BJ (cell line): ENCODE data around the gene GPBP1. TPM values are rescaled to one million over a fixed set of nuclear protein-coding genes. Genes with fewer than 3 reads are reported as not detected.

ENCODE experiments used
- CTCF ChIA-PET: fragments of 350-600 bp; formaldehyde crosslinking; extraction: SDS; loops from one replicate; lab custom pipeline; 2021; ENCODE audit warnings: antibody characterized with exemption, inconsistent platforms; lab: Yijun Ruan, JAX
- POLR2A ChIA-PET: fragments of 300-600 bp; sonication (Branson Sonifier 250); formaldehyde crosslinking; extraction: SDS; loops from one replicate; lab custom pipeline; 2021; ENCODE audit warnings: antibody characterized with exemption; lab: Charles Lee
- DNase-seq: peaks from one replicate; pipeline ENCODE4 v3.0.0-alpha.2; 2011; ENCODE audit warnings: low read depth
- H3K27me3 ChIP-seq: 2 replicates; pipeline ENCODE4 v1.6.0; 2011; ENCODE audit warnings: low read length; ENCODE audit not compliant: control insufficient read depth, insufficient read depth
- H3K36me3 ChIP-seq: 2 replicates; pipeline ENCODE4 v1.5.1; 2011; ENCODE audit warnings: low read length; ENCODE audit not compliant: control insufficient read depth, insufficient read depth
- H3K4me3 ChIP-seq: 2 replicates; pipeline ENCODE4 v1.5.1; 2011; ENCODE audit warnings: low read depth, mild to moderate bottlenecking, control low read depth, low read length
- polyA plus RNA-seq: library from polyadenylated mRNA; depleted of rRNA; stranded (reverse); fragments of >200 nt; gene quantifications from 2 replicates; pipeline ENCODE4 v1.2.3, GENCODE V29; 2011
- TF ChIP-seq, protein P1 (sequence below): IDR thresholded peaks from 2 replicates; pipeline ENCODE4 v1.5.1; 2011; ENCODE audit warnings: low read depth, mild to moderate bottlenecking, control low read depth, inconsistent platforms, low read length, moderate library complexity; ENCODE audit not compliant: insufficient read depth

Gene GPBP1
- polyA plus RNA-seq, 1 experiment: 13.1 TPM

DNA sequence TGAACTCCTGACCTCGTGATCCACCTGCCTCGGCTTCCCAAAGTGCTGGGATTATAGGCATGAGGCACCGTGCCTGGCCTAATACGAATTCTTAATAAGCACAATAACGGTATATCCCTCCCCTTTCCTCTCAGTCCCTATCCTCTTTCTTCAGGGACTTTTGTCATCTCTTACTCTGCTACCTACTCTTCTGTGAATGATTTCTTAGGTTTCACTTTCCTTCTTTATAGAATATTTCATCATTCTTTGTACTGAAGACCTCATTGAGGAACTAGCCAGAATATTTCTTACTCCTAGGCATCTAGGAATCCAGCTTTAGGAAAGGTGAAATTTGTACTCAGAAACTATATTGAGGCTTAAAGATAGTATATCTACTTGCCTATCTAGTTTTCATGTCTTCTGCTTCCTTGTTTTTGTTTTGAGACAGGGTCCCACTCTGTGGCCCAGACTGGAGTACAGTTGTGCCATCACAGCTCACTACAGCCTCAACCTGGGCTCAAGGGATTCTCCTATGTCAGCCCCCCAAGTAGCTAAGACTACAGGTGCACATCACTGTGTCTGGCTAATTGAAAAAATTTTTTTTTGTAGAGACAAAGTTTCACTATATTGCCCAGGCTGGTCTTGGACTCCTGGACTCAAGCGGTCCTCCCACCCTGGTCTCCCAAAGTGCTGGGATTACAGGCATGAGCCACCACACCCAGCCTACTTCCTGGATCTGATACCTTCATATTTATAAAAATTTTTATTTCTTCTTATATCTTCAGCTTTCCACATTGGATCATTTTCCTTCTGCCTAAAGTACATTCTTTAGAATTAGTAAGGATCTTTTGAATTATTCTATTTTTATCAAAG, 69.7 kb downstream of the GPBP1 start:
- Histone ChIP-seq H3K36me3 (peaks cover 2% of the 10 kb centered on the region; the same call in 1 of the 2 replicates), H3K27me3 (no peaks in the 10 kb centered on the region), H3K4me3 (no peak overlapping the region)
- DNase-seq: no peak
- CTCF ChIA-PET: interaction anchor here (1.4 kb wide), 1 partner anchor 21 kb away, joined by 4 read pairs; no protein-coding TSS in a partner anchor
- TF ChIP-seq, protein P1, sequence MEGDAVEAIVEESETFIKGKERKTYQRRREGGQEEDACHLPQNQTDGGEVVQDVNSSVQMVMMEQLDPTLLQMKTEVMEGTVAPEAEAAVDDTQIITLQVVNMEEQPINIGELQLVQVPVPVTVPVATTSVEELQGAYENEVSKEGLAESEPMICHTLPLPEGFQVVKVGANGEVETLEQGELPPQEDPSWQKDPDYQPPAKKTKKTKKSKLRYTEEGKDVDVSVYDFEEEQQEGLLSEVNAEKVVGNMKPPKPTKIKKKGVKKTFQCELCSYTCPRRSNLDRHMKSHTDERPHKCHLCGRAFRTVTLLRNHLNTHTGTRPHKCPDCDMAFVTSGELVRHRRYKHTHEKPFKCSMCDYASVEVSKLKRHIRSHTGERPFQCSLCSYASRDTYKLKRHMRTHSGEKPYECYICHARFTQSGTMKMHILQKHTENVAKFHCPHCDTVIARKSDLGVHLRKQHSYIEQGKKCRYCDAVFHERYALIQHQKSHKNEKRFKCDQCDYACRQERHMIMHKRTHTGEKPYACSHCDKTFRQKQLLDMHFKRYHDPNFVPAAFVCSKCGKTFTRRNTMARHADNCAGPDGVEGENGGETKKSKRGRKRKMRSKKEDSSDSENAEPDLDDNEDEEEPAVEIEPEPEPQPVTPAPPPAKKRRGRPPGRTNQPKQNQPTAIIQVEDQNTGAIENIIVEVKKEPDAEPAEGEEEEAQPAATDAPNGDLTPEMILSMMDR: no peak
- POLR2A ChIA-PET: no interaction called here

DNA sequence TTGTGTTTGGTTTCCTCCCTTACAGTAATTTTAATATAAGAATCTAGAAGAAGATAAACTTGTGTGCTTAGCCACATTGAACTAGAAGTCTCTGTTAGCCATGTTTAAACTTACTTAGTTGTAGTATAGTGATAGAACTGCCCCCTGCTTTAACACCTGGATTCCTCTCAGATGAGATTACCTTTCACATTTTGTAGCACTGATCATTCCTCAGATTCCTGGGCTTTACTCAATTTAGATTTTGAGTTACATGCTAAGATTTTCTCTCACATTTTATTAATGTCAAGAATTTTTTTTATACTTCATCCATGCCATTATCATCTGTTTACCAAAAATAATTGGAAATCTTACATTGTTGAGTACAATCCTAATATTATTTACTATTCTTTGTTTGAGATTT, 70.5 kb downstream of the GPBP1 start:
- CTCF ChIA-PET: interaction anchor here (1.4 kb wide), 1 partner anchor 22 kb away, joined by 4 read pairs; no protein-coding TSS in a partner anchor
- TF ChIP-seq, protein P1: no peak
- DNase-seq: no peak
- H3K4me3 ChIP-seq: no peak overlapping the region
- POLR2A ChIA-PET: no interaction called here
- H3K36me3 ChIP-seq: peaks cover 2% of the 10 kb centered on the region; the same call in 1 of the 2 replicates
- H3K27me3 ChIP-seq: no peaks in the 10 kb centered on the region

DNA sequence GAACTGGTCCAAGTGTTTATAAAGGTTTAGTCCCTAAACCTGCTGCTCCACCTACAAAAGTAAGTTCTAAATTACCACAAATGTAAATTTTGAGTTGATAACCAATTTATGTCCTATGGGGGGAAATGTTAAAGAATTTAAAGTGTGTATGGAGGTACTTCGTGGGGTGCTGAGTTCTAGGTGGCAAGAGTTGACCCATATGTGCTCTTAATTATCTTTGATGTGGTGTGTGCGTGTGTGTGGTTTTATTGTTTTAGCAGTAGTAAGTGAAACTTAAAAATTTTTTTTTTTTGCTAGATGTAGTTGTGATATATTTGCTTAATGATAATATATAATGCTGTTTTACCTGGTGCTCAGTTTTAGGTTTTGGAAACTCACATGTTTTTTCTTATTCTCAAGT, 72.6 kb downstream of the GPBP1 start:
- Histone ChIP-seq H3K27me3 (no peaks in the 10 kb centered on the region), H3K36me3 (peaks cover 2% of the 10 kb centered on the region), H3K4me3 (no peak overlapping the region)
- DNase-seq: no peak
- ChIA-PET POLR2A (no interaction called here), CTCF (no interaction called here)
- TF ChIP-seq, protein P1: no peak

DNA sequence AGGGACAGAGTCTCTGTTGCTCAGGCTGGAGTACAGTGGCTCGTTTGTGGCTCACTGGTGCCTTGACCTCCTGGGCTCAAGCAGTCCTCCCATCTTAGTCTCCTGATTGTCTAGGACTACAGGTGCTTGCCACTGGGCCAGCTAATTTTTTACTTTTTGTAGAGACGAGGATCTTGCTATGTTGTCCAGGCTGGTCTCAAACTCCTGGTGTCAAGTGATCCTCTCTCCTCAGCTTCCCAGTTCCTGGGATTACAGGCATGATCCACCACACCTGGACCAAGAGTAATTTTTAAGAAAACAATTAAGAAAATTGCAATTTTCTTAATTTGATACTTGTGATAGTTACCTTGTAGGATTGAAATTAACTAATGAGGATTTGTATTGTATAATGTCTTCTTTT, 73.9 kb downstream of the GPBP1 start:
- TF ChIP-seq, protein P1: no peak
- POLR2A ChIA-PET: no interaction called here
- peaks cover 4% of the 10 kb centered on the region for H3K36me3 ChIP-seq

DNA sequence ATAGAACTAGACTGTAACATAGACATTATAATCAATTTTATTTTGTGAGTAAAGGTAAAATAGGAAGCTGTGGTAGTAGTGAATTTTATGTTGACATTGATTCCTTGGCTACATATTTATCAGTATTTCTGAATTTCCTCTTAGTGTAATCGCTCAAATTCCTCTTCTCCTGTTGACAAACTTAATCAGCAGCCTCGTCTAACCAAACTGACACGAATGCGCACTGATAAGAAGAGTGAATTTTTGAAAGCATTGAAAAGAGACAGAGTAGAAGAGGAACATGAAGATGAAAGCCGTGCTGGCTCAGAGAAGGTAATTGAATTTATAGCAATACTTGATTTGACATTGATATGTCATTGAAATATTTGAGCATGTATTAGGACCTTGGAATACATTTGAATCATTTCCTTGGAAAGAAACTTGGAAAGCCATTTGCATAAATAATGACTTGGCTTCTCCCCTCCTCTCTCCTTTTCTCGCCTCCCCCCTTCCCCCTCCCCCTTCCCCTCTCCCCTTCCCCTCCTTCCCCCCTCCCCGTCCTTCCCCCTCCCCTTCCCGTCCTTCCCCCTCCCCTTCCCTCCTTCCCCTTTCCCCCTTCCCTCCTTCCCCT, 75.5 kb downstream of the GPBP1 start:
- TF ChIP-seq, protein P1: no peak
- Histone ChIP-seq H3K27me3 (no peaks in the 10 kb centered on the region), H3K36me3 (peaks cover 4% of the 10 kb centered on the region), H3K4me3 (no peak overlapping the region)
- POLR2A ChIA-PET: no interaction called here
- CTCF ChIA-PET: no interaction called here
- DNase-seq: no peak

More for the DNA sequence above, 73.9 kb downstream of the GPBP1 start:
- no peak for DNase-seq
- CTCF ChIA-PET: interaction anchor here (0.9 to 1.1 kb wide), 2 partner anchors 9 to 306 kb away, joined by 4 read pairs; no protein-coding TSS in a partner anchor
- Histone ChIP-seq H3K27me3 (no peaks in the 10 kb centered on the region), H3K4me3 (no peak overlapping the region)
